ENCODE results near the gene TP53AIP1. TPM values are rescaled to one million over a fixed set of nuclear protein-coding genes. Genes with fewer than 3 reads are reported as not detected.

The TP53AIP1 gene
- total and polyA plus RNA-seq, 10 of the 15 experiments (the other 5 are each of a cell fraction or from before 2014, with no cell fraction given), result 0.01 TPM; not detected in 9

GRCh38 chr11:128904303-128904655, 38.4 kb downstream of the TP53AIP1 start:
- Histone ChIP-seq H3K27ac (ENCODE audit: control insufficient read depth, insufficient read depth) (no peak overlapping the region), H3K4me1 (ENCODE audit: control insufficient read depth, insufficient read depth, low read length) (no peaks in the 10 kb centered on the region), H3K9me3 (replicated peaks; ENCODE audit: control insufficient read depth, insufficient read depth, low read length) (no peaks in the 10 kb centered on the region; the same call in 2 of the 3 replicates), H3K79me2 (ENCODE audit: control insufficient read depth, insufficient read depth, low read length) (no peaks in the 10 kb centered on the region), H3K27me3 (replicated peaks in 1 of 2; ENCODE audit: control insufficient read depth in 2 of 2, insufficient read depth in 2 of 2, low read length in 1 of 2) (peaks cover 0 to 14% of the 10 kb centered on the region in 2 experiments; a peak in 1 of 4 replicates), H2AFZ (ENCODE audit: control insufficient read depth, low read depth, low read length) (no peak overlapping the region), H4K20me1 (ENCODE audit: control insufficient read depth, insufficient read depth) (no peaks in the 10 kb centered on the region), H3K4me2 (ENCODE audit: control insufficient read depth, insufficient read depth) (no peak overlapping the region), H3K4me3 (no peak overlapping the region), H3K9ac (ENCODE audit: control insufficient read depth, insufficient read depth, low read length) (no peak overlapping the region), H3K36me3 (ENCODE audit: control insufficient read depth in 2 of 2, insufficient read depth in 2 of 2, low read length in 1 of 2) (no peaks in the 10 kb centered on the region)
- CTCF ChIA-PET, result interaction anchor here (0.7 to 9.2 kb wide), 5 partner anchors 11 to 1056 kb away, joined by 3 to 74 read pairs (median 12); no protein-coding TSS in a partner anchor
- in situ Hi-C loops (cut with MboI) (no loop called here), intact Hi-C loops (cut with micrococcal nuclease; ENCODE audit: unreplicated experiment) (no loop called here)
- POLR2A ChIA-PET, result interaction anchor here (0.8 kb wide), 1 partner anchor 15 kb away, joined by 4 read pairs; no protein-coding TSS in a partner anchor
- 74% methylated on average over 14 of the region's 14 CpGs for WGBS (ENCODE audit: insufficient coverage, insufficient replicate concordance, low lambda C conversion rate, missing lambda C conversion rate)
- SMC1A ChIA-PET (ENCODE audit: uncharacterized antibody, unreplicated experiment), result interaction anchor here (1.2 to 2.3 kb wide), 4 partner anchors 11 to 44 kb away, joined by 3 to 12 read pairs (median 6); no protein-coding TSS in a partner anchor
- FAIRE-seq, result no peak
- no peak for TF ChIP-seq KAT2A (conservative IDR thresholded peaks at IDR 0.05; ENCODE audit: control insufficient read depth, low read depth, low read length)
- no TSS peak for BruUV-seq (replicated peaks)
- no peak for DNase-seq (ENCODE audit: low read depth, low spot score)
- ATAC-seq, result no peak
- RAD21 ChIA-PET (ENCODE audit: unreplicated experiment), result interaction anchor here (1.0 to 1.7 kb wide), 4 partner anchors 18 to 53 kb away, joined by 3 to 4 read pairs (median 4); no protein-coding TSS in a partner anchor

GRCh38 chr11:128903248-128904061, 39.2 kb downstream of the TP53AIP1 start:
- intact Hi-C loops (cut with micrococcal nuclease; ENCODE audit: unreplicated experiment) (no loop called here), in situ Hi-C loops (cut with MboI) (no loop called here)
- Histone ChIP-seq H3K4me1 (ENCODE audit: control insufficient read depth, insufficient read depth, low read length) (no peaks in the 10 kb centered on the region), H3K79me2 (ENCODE audit: control insufficient read depth, insufficient read depth, low read length) (no peaks in the 10 kb centered on the region), H3K4me3 (no peak overlapping the region), H2AFZ (ENCODE audit: control insufficient read depth, low read depth, low read length) (no peak overlapping the region), H3K9ac (ENCODE audit: control insufficient read depth, insufficient read depth, low read length) (no peak overlapping the region), H3K9me3 (replicated peaks; ENCODE audit: control insufficient read depth, insufficient read depth, low read length) (no peaks in the 10 kb centered on the region; the same call in 2 of the 3 replicates), H3K27me3 (replicated peaks in 1 of 2; ENCODE audit: control insufficient read depth in 2 of 2, insufficient read depth in 2 of 2, low read length in 1 of 2) (peaks cover 0 to 9% of the 10 kb centered on the region in 2 experiments; a peak in 1 of 4 replicates), H4K20me1 (ENCODE audit: control insufficient read depth, insufficient read depth) (no peaks in the 10 kb centered on the region), H3K36me3 (ENCODE audit: control insufficient read depth in 2 of 2, insufficient read depth in 2 of 2, low read length in 1 of 2) (no peaks in the 10 kb centered on the region), H3K27ac (ENCODE audit: control insufficient read depth, insufficient read depth) (no peak overlapping the region), H3K4me2 (ENCODE audit: control insufficient read depth, insufficient read depth) (no peak overlapping the region)
- SMC1A ChIA-PET (ENCODE audit: uncharacterized antibody, unreplicated experiment), result interaction anchor here (1.5 to 1.9 kb wide), 3 partner anchors 11 to 44 kb away, joined by 4 to 6 read pairs (median 5); no protein-coding TSS in a partner anchor
- RAD21 ChIA-PET (ENCODE audit: unreplicated experiment), result interaction anchor here (1.4 to 1.7 kb wide), 3 partner anchors 17 to 53 kb away, joined by 3 to 4 read pairs (median 4); no protein-coding TSS in a partner anchor
- TF ChIP-seq RELB (IDR thresholded peaks at IDR 0.05; ENCODE audit: low read depth) (no peak), E4F1 (IDR thresholded peaks at IDR 0.05; ENCODE audit: borderline replicate concordance, partially characterized antibody) (no peak)
- CTCF ChIA-PET, result interaction anchor here (0.7 to 9.2 kb wide), 4 partner anchors 11 to 1057 kb away, joined by 3 to 74 read pairs (median 12); no protein-coding TSS in a partner anchor
- ATAC-seq, result no peak
- no TSS peak for BruUV-seq (replicated peaks)
- FAIRE-seq, result no peak
- POLR2A ChIA-PET, result interaction anchor here (0.6 kb wide), 1 partner anchor 22 kb away, joined by 4 read pairs; no protein-coding TSS in a partner anchor
- no peak for DNase-seq (ENCODE audit: low read depth, low spot score)
- WGBS (ENCODE audit: insufficient coverage, insufficient replicate concordance, low lambda C conversion rate, missing lambda C conversion rate), result 40% methylated on average over 17 of the region's 17 CpGs

Measured in GM12878 (cell line).